Ovary (tissue), 9 donors: ENCODE results near the gene ZNF883. TPM values are rescaled to one million over a fixed set of nuclear protein-coding genes. Genes with fewer than 3 reads are reported as not detected.

Experiments used
- DNase-seq, 5 donors: peaks; one replicate each; pipeline ENCODE4 v3.0.0-alpha.2; 2019 to 2020
- H3K27ac ChIP-seq, 2 donors: fragments of 200-600 bp; one replicate each; pipeline versions ENCODE4 v1.5.1 to v1.8.0; 2019 to 2022
- H3K27me3 ChIP-seq: fragments of 200-600 bp; one replicate; pipeline ENCODE4 v1.8.0; 2022
- H3K36me3 ChIP-seq: fragments of 200-600 bp; sonication (generic); one replicate; pipeline ENCODE4 v1.5.1; 2019
- H3K4me1 ChIP-seq: one replicate; pipeline ENCODE4 v1.8.1; 2013; ENCODE audit warnings: mild to moderate bottlenecking, moderate library complexity; ENCODE audit not compliant: insufficient read depth
- H3K4me3 ChIP-seq: fragments of 200-600 bp; sonication (generic); one replicate; pipeline ENCODE4 v1.5.1; 2017
- H3K9me3 ChIP-seq, 2 donors: fragments of 200-600 bp in 1 of 2; sonication (generic) in 1 of 2; one replicate each; pipeline versions ENCODE4 v1.5.1 to v1.8.1; 2013 to 2019; ENCODE audit warnings: mild to moderate bottlenecking in 1 of 2, moderate library complexity in 1 of 2
- EP300 ChIP-seq: sonication (generic); formaldehyde crosslinking; IDR thresholded peaks from one replicate; pipeline ENCODE4 v1.6.1; 2017; ENCODE audit warnings: antibody characterized with exemption
- POLR2A ChIP-seq: fragments of 450-650 bp; IDR thresholded peaks from one replicate; pipeline ENCODE4 v1.6.1; 2017; ENCODE audit warnings: antibody characterized with exemption, mild to moderate bottlenecking, moderate library complexity
- WGBS, 3 donors: extraction: QIAGEN DNeasy Blood & Tissue Kit in 1 of 3; methylation state at CpG; one replicate each; pipeline versions ENCODE4 v1.1.5 to v1.1.7; 2013 to 2017; 5-methylcytosine and 5-hydroxymethylcytosine counted together
- intact Hi-C, 4 donors: fragments of 100-400 bp; cut with DNase I; formaldehyde crosslinking; loops; one replicate each; pipeline versions ENCODE4 v1.11.0 to v1.15.1; 2022 to 2023
- polyA plus RNA-seq, 2 donors: library from polyadenylated mRNA; stranded (reverse); fragments of 200-250 nt in 1 of 2; fragments of 350-450 nt in 1 of 2; fragmentation: Illumina TruSeq in 1 of 2; extraction: RNeasy Lipid Tissue Mini Kit (QIAGEN cat#74804) in 1 of 2; gene quantifications; one replicate each; pipeline ENCODE4 v1.2.3, GENCODE V29; 2013 to 2014
- total RNA-seq, 7 donors: library from RNA; depleted of rRNA in 2 of 7; stranded (reverse); fragments of >200 nt in 2 of 7; fragmentation: NEBNext Ultra II Directional in 3 of 7; extraction: Animal tissue kit (Norgen Biotek cat#: 25700) in 3 of 7; gene quantifications; one replicate each; pipeline versions ENCODE4 v1.1.0 to v1.2.4, GENCODE V29; 2016 to 2023
- TF ChIP-seq, protein P1 (sequence below), 3 donors: fragments of 450-650 bp in 2 of 3; fragments of 200-600 bp in 1 of 3; IDR thresholded peaks; one replicate each; pipeline versions ENCODE4 v1.5.1 to v1.8.0; 2016 to 2022; ENCODE audit warnings: antibody characterized with exemption in 3 of 3, mild to moderate bottlenecking in 1 of 3
- donor health status: DM: no; HTN: no; CAD: no; lungs with moderate emphysema.
- donor health status: DM: no; HTN: no; CAD: no.
- donor health status: Bipolar disorder and iron deficiency.
- donor health status: DM: yes; HTN: yes; CAD: no.
- donor health status: DM: no; HTN: no; CAD: no.
- donor health status: DM: yes; HTN: yes; CAD: no.

Gene ZNF883
- total and polyA plus RNA-seq, 9 donors = 0.97 to 3.8 (median 2.1) TPM

DNA sequence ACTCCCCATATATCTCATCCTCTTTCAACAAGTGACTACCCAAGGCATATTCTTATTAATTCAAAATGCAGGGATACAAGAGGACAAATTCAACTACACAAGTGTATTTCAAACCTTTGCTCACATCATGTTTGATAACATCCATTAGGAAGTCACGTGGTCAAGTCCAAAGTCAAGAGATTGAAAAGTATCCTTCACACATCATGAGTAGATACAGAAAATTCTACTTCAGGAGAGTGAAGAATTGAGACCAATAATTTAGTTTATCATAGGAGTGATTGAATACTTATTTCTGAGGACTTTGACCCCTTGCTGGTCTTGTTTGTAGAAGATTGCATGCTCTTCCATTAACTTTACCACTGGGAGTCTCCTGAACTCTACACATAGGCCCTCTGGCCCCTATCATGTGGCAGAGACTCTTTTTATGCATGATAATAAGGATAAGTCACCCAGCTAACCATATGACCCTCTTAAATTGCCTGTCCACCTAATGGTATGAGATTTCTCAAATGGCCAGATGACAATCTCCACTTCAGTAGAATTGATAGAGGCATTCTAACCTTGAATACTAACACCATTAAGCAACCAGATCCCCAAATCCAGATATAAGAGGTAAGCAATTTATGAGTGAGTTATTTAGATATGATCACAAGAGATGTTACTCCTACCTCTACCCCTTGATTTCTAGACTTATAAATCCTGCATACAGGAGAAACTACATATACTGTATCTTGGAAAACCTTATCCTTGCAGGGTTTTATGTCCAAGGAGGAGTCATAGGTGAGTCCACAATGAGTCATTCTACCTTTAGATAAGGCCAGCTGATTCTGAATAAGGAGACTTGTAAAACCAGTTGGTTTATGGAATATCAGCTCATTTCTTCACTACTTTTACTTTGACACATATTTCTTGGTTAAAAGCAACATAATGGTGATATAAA lies 94.7 kb downstream of the ZNF883 start:
- WGBS, 3 donors = 55 to 70% (median 62%) methylated on average over 1 of the region's 1 CpG
- Histone ChIP-seq H3K27me3 (no peaks in the 10 kb centered on the region), H3K4me1 (no peaks in the 10 kb centered on the region), H3K27ac (no peak overlapping the region), H3K36me3 (no peaks in the 10 kb centered on the region), H3K4me3 (no peak overlapping the region), H3K9me3 (no peaks in the 10 kb centered on the region)
- intact Hi-C loops = loop anchor here in 1 of 4 donors (5.0 kb wide), 1 partner anchor 195 kb away; no protein-coding TSS in a partner anchor
- no peak for DNase-seq
- TF ChIP-seq POLR2A (no peak), EP300 (no peak)
- TF ChIP-seq, protein P1, sequence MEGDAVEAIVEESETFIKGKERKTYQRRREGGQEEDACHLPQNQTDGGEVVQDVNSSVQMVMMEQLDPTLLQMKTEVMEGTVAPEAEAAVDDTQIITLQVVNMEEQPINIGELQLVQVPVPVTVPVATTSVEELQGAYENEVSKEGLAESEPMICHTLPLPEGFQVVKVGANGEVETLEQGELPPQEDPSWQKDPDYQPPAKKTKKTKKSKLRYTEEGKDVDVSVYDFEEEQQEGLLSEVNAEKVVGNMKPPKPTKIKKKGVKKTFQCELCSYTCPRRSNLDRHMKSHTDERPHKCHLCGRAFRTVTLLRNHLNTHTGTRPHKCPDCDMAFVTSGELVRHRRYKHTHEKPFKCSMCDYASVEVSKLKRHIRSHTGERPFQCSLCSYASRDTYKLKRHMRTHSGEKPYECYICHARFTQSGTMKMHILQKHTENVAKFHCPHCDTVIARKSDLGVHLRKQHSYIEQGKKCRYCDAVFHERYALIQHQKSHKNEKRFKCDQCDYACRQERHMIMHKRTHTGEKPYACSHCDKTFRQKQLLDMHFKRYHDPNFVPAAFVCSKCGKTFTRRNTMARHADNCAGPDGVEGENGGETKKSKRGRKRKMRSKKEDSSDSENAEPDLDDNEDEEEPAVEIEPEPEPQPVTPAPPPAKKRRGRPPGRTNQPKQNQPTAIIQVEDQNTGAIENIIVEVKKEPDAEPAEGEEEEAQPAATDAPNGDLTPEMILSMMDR (IDR thresholded peaks at IDR 0.05) = no peak

DNA sequence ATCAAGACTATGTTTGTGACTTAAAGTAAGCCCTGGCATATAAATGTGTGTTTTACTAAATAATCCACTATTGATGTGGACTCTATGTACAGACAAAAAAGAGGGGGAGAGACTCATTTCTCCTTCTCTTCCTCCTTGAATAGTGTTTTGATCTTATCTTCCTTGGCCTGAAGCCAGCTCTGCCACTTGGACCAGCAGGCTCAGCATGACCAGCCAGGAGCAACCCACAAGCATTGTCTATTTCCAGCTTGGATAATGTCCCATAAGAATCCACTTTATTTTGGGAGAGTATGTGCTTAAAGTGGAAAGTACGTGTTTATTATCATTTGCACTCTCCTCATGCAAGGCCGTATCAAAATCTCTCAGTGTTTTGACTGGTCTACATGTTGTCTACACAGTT lies 97.5 kb downstream of the ZNF883 start:
- H3K36me3 ChIP-seq = no peaks in the 10 kb centered on the region
- intact Hi-C loops = no loop called here
- no peak overlapping the region for H3K4me3 ChIP-seq
- WGBS, 3 donors = 14 to 31% (median 30%) methylated on average over 2 of the region's 2 CpGs
- no peaks in the 10 kb centered on the region for H3K27me3 ChIP-seq
- no peak for DNase-seq
- no peaks in the 10 kb centered on the region for H3K9me3 ChIP-seq
- TF ChIP-seq EP300 = no peak
- TF ChIP-seq, protein P1 (IDR thresholded peaks at IDR 0.05) = no peak
- TF ChIP-seq POLR2A = no peak
- H3K4me1 ChIP-seq = no peaks in the 10 kb centered on the region
- no peak overlapping the region for H3K27ac ChIP-seq

DNA sequence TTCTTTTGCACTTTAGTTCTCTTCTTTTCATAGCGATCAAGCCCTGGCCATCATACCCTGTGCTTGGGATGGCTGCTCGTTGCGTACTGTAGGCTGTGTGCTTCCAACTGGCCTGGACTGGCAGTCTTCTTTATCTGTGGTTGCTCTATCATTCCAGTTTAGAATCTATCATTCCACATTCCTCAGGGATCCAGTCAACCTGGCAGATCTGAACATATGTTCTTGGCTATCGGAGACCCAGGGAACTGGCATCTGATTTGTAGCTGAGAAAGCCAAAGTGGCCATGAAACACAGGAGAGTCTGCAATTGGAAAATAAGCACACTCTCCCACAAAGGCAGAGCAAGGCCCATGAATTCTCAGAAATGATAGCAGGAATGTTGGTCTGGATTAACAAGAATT lies 98.7 kb downstream of the ZNF883 start:
- no peak overlapping the region for H3K27ac ChIP-seq
- WGBS, 3 donors = 63 to 84% (median 77%) methylated on average over 4 of the region's 4 CpGs
- no peak for DNase-seq

DNA sequence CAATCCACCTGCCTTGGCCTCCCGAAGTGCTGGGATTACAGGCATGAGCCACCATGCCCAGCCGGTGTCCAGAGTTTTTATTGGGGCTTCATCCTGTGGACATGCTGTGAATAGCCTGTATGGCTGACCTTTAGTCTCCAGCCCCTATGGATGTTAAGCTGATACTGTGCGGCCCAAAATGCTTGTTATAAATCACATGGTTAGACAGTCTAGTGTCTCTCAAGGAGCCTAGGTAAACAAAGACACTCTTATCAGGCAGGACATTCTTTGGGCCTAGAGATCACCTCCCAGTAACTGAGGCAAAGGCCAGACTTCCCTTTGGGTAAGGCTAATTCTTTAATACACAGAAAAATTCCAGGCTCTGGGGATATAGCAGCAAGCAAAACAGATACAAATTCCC lies 99.4 kb downstream of the ZNF883 start:
- Histone ChIP-seq H3K4me1 (no peaks in the 10 kb centered on the region), H3K9me3 (no peaks in the 10 kb centered on the region), H3K36me3 (no peaks in the 10 kb centered on the region), H3K27me3 (no peaks in the 10 kb centered on the region), H3K27ac (no peak overlapping the region), H3K4me3 (no peak overlapping the region)
- 78 to 89% (median 84%) methylated on average over 3 of the region's 3 CpGs for WGBS, 3 donors
- intact Hi-C loops = no loop called here
- no peak for DNase-seq
- TF ChIP-seq POLR2A (no peak), EP300 (no peak)
- TF ChIP-seq, protein P1 (IDR thresholded peaks at IDR 0.05) = no peak

More for the DNA sequence above, 98.7 kb downstream of the ZNF883 start:
- Histone ChIP-seq H3K9me3 (no peaks in the 10 kb centered on the region), H3K4me3 (no peak overlapping the region), H3K4me1 (no peaks in the 10 kb centered on the region), H3K27me3 (no peaks in the 10 kb centered on the region), H3K36me3 (no peaks in the 10 kb centered on the region)
- intact Hi-C loops = no loop called here
- TF ChIP-seq POLR2A (no peak), EP300 (no peak)
- TF ChIP-seq, protein P1 (IDR thresholded peaks at IDR 0.05) = no peak
